ENCODE results near the gene DSN1.

- no peak for TF ChIP-seq ZNF274 (IDR thresholded peaks at IDR 0.05; ENCODE audit: low read depth, low read length)
- no peak for TF ChIP-seq YY1 (IDR thresholded peaks at IDR 0.05; ENCODE audit: insufficient read depth, insufficient read length)
- no peak for TF ChIP-seq SUZ12 (IDR thresholded peaks at IDR 0.05; ENCODE audit: extremely low read depth, insufficient read depth, insufficient read length)
Observed at GRCh38 chr20:36804425-36804824, 30.9 kb upstream of the DSN1 start.

All from NT2/D1 (cell line).